IMR-90 (cell line): ENCODE measurements around the gene FOXP4. TPM values are rescaled to one million over a fixed set of nuclear protein-coding genes. Genes with fewer than 3 reads are reported as not detected.

Experiments
- ATAC-seq: fragments of 200-7000 bp; cut with Tn5 transposase; 2 replicates; pipeline ENCODE4 v1.9.1; 2020; ENCODE audit warnings: low read depth, mild to moderate bottlenecking, moderate library complexity
- BruUV-seq: library from RNA; stranded (reverse); fragments of 400-500 nt; replicated peaks from 2 replicates; lab custom pipeline; 2021; lab: Mats Ljungman, UMichigan
- CTCF ChIA-PET: fragments of 300-600 bp; formaldehyde crosslinking; extraction: SDS; loops from one replicate; lab custom pipeline; 2021; ENCODE audit warnings: antibody characterized with exemption; lab: Yijun Ruan, JAX
- POLR2A ChIA-PET: fragments of 300-600 bp; sonication (Branson Sonifier 250); formaldehyde crosslinking; loops from one replicate; lab custom pipeline; 2022; ENCODE audit warnings: antibody characterized with exemption; ENCODE audit not compliant: unreplicated experiment; lab: Charles Lee
- DNase-seq: peaks from one replicate; pipeline ENCODE4 v3.0.0; 2013
- H2AFZ ChIP-seq: replicated peaks from 2 replicates; pipeline ENCODE3; 2013; ENCODE audit warnings: low read length, mild to moderate bottlenecking; ENCODE audit not compliant: poor library complexity
- H2AK5ac ChIP-seq: 2 replicates; pipeline ENCODE4 v1.6.1; 2013; ENCODE audit warnings: low read depth, low read length, inconsistent platforms
- H2AK9ac ChIP-seq: replicated peaks from 2 replicates; pipeline ENCODE3; 2013; ENCODE audit warnings: mild to moderate bottlenecking, low read depth, low read length, moderate library complexity; ENCODE audit not compliant: poor library complexity
- H2BK120ac ChIP-seq: 2 replicates; pipeline ENCODE4 v1.6.1; 2013; ENCODE audit warnings: low read depth, low read length, inconsistent platforms
- H2BK15ac ChIP-seq: 3 replicates; pipeline ENCODE4 v1.6.1; 2013; ENCODE audit warnings: low read depth, low read length, inconsistent platforms
- H2BK20ac ChIP-seq: 2 replicates; pipeline ENCODE4 v1.6.1; 2013; ENCODE audit warnings: low read depth, mild to moderate bottlenecking, inconsistent platforms, low read length, moderate library complexity
- H2BK5ac ChIP-seq: 2 replicates; pipeline ENCODE4 v1.6.1; 2013; ENCODE audit warnings: mild to moderate bottlenecking, low read depth, low read length, inconsistent platforms; ENCODE audit not compliant: poor library complexity, severe bottlenecking
- H3K14ac ChIP-seq: replicated peaks from 2 replicates; pipeline ENCODE4 v1.6.1; 2013; ENCODE audit warnings: low read depth, low read length, inconsistent platforms
- H3K18ac ChIP-seq: 2 replicates; pipeline ENCODE4 v1.6.1; 2013; ENCODE audit warnings: low read depth, low read length, control low read depth
- H3K23ac ChIP-seq: 2 replicates; pipeline ENCODE4 v1.6.1; 2013; ENCODE audit warnings: low read depth, low read length, inconsistent platforms
- H3K27ac ChIP-seq: 2 replicates; pipeline ENCODE4 v1.5.1; 2013; ENCODE audit warnings: mild to moderate bottlenecking, control low read depth, low read length; ENCODE audit not compliant: insufficient read depth
- H3K27me3 ChIP-seq: 2 replicates; pipeline ENCODE4 v1.6.1; 2013; ENCODE audit warnings: low read length; ENCODE audit not compliant: control insufficient read depth, insufficient read depth
- H3K36me3 ChIP-seq: 2 replicates; pipeline ENCODE4 v1.6.1; 2013; ENCODE audit warnings: low read length, mixed read lengths; ENCODE audit not compliant: control insufficient read depth, insufficient read depth
- H3K4ac ChIP-seq: 2 replicates; pipeline ENCODE4 v1.6.1; 2013; ENCODE audit warnings: low read depth, low read length, inconsistent platforms
- H3K4me1 ChIP-seq: 2 replicates; pipeline ENCODE4 v1.6.1; 2013; ENCODE audit warnings: low read length, mixed read lengths; ENCODE audit not compliant: control insufficient read depth, insufficient read depth
- H3K4me2 ChIP-seq: 2 replicates; pipeline ENCODE4 v1.6.1; 2013; ENCODE audit warnings: low read depth, mild to moderate bottlenecking, control low read depth, low read length, moderate library complexity
- H3K4me3 ChIP-seq: 2 replicates; pipeline ENCODE4 v1.5.1; 2013; ENCODE audit warnings: low read depth, mild to moderate bottlenecking, control low read depth, low read length, moderate library complexity; ENCODE audit not compliant: insufficient read depth
- H3K56ac ChIP-seq: 2 replicates; pipeline ENCODE4 v1.6.1; 2013; ENCODE audit warnings: low read length, inconsistent platforms; ENCODE audit not compliant: insufficient read depth; ENCODE audit errors: extremely low read depth
- H3K79me1 ChIP-seq, 2 experiments: 2 replicates each; pipeline ENCODE4 v1.6.1; 2013; ENCODE audit warnings: low read length in 2 of 2, inconsistent platforms in 1 of 2, low read depth in 1 of 2
- H3K9ac ChIP-seq: 2 replicates; pipeline ENCODE4 v1.6.1; 2013; ENCODE audit warnings: low read depth, low read length, control low read depth
- H3K9me1 ChIP-seq: 2 replicates; pipeline ENCODE4 v1.6.1; 2013; ENCODE audit warnings: low read length, inconsistent platforms; ENCODE audit not compliant: insufficient read depth
- H3K9me3 ChIP-seq: 2 replicates; pipeline ENCODE4 v1.6.1; 2013; ENCODE audit warnings: low read length; ENCODE audit not compliant: control insufficient read depth, insufficient read depth
- H4K20me1 ChIP-seq: 2 replicates; pipeline ENCODE4 v1.6.1; 2013; ENCODE audit warnings: low read length, inconsistent platforms; ENCODE audit not compliant: insufficient read depth
- H4K5ac ChIP-seq: 2 replicates; pipeline ENCODE4 v1.6.1; 2013; ENCODE audit warnings: mild to moderate bottlenecking, low read depth, low read length, control low read depth
- H4K8ac ChIP-seq, 2 experiments: 2 replicates each; pipeline ENCODE4 v1.6.1; 2013; ENCODE audit warnings: low read depth in 2 of 2, low read length in 2 of 2, control low read depth in 1 of 2, inconsistent platforms in 1 of 2
- H4K91ac ChIP-seq: 2 replicates; pipeline ENCODE4 v1.6.1; 2013; ENCODE audit warnings: low read depth, low read length, inconsistent platforms; ENCODE audit not compliant: insufficient read depth
- CEBPB ChIP-seq: IDR thresholded peaks from 2 replicates; pipeline ENCODE4 v1.6.1; 2012; ENCODE audit warnings: low read depth, low read length, improper control_type of control experiment
- MAFK ChIP-seq: IDR thresholded peaks from 2 replicates; pipeline ENCODE4 v1.6.1; 2012; ENCODE audit warnings: low read depth, low read length, improper control_type of control experiment
- NFE2L2 ChIP-seq: fragments of 150-350 bp; IDR thresholded peaks from 2 replicates; pipeline ENCODE4 v1.6.1; 2016; ENCODE audit warnings: low read depth, mild to moderate bottlenecking, low read length
- SMC3 ChIP-seq: fragments of 150-350 bp; IDR thresholded peaks from 2 replicates; pipeline ENCODE4 v1.6.1; 2016; ENCODE audit warnings: low read depth, mild to moderate bottlenecking, antibody characterized with exemption, low read length, moderate library complexity
- WGBS, 2 experiments: methylation state at CpG; one replicate each; pipeline versions ENCODE4 v1.1.5 to v1.1.7; 2013; ENCODE audit warnings: missing lambda C conversion rate in 2 of 2; ENCODE audit not compliant: insufficient read length in 1 of 2; ENCODE audit errors: extremely low coverage in 2 of 2; 5-methylcytosine and 5-hydroxymethylcytosine counted together
- dilution Hi-C: fragments of 300-500 bp; cut with HindIII; formaldehyde crosslinking; loops from one replicate; pipeline ENCODE4 v1.14.3; 2018; ENCODE audit warnings: low sequenced_read_pairs; ENCODE audit not compliant: unreplicated experiment
- in situ Hi-C: fragments of 300-500 bp; cut with MboI; formaldehyde crosslinking; loops from 3 replicates; pipeline ENCODE4 v1.14.3; 2019; ENCODE audit warnings: low sequenced_read_pairs, inconsistent platforms, mixed read lengths
- intact Hi-C: fragments of 100-400 bp; cut with micrococcal nuclease; formaldehyde crosslinking; loops from 2 replicates; pipeline ENCODE4 v1.10.0; 2022
- polyA plus RNA-seq, 3 experiments: library from polyadenylated mRNA; depleted of rRNA; stranded (reverse); fragments of >200 nt; gene quantifications; 2 replicates each; pipeline ENCODE4 v1.2.3, GENCODE V29; 2012; ENCODE audit warnings: low replicate concordance in 1 of 3
- total RNA-seq: library from RNA; depleted of rRNA; stranded (reverse); fragments of >200 nt; gene quantifications from 2 replicates; pipeline ENCODE4 v1.2.3, GENCODE V29; 2012

The FOXP4 gene
- total and polyA plus RNA-seq, 2 of the 4 experiments (the other 2 are of a cell fraction): 0.72 to 9.5 TPM

DNA sequence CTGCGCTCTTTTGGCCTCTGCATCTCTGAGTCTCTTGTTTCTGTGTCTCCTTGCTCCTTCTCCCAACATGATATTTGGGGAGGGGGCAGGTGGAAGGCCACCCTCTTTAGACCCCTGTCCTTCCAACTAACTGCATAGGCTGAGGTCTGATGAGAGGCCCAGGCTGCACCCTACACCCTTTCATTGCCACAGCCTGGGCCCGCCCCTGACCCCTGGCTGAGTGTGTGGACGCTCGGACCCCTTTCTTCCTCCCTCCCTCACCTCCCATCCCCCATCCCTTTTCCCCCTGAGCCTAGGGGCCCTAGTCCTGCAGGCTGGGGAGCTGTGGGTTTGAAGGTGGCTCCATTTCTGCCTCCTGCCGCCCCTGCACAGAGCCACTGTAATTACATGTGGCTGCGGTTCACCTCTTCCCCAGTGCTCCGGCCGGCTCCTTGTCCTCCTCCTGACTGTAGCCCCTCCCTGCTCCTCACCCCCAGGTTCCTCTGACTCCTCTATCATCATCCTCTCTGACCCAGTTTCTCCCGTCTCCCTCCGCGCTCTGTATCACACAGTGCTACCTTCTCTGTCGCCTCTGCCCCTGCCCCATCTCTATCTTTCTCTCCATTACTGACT is 98.9 kb downstream of the FOXP4 start:
- POLR2A ChIA-PET: no interaction called here
- H4K5ac ChIP-seq: no peak overlapping the region

More for the DNA sequence above, 98.9 kb downstream of the FOXP4 start:
- H3K23ac ChIP-seq: no peak overlapping the region
- in situ Hi-C loops: no loop called here
- TF ChIP-seq NFE2L2 (no peak), CEBPB (no peak), SMC3 (no peak), MAFK (no peak)
- H3K4me2 ChIP-seq: no peak overlapping the region
- H3K79me1 ChIP-seq: no peaks in the 10 kb centered on the region
- no peak overlapping the region for H2BK20ac ChIP-seq
- H3K4me1 ChIP-seq: no peaks in the 10 kb centered on the region
- H2AK9ac ChIP-seq: peak overlapping the region; percentile 28
- no peaks in the 10 kb centered on the region for H3K36me3 ChIP-seq
- H2AK5ac ChIP-seq: no peak overlapping the region
- H4K20me1 ChIP-seq: no peaks in the 10 kb centered on the region; the same call in 1 of the 2 replicates
- H4K8ac ChIP-seq: no peak overlapping the region
- H4K91ac ChIP-seq: no peak overlapping the region
- H3K14ac ChIP-seq: no peak overlapping the region
- no peak overlapping the region for H2AFZ ChIP-seq
- no TSS peak for BruUV-seq
- H2BK15ac ChIP-seq: no peak overlapping the region
- H3K9ac ChIP-seq: no peak overlapping the region
- H3K9me1 ChIP-seq: no peaks in the 10 kb centered on the region
- CTCF ChIA-PET: no interaction called here
- no peak overlapping the region for H2BK120ac ChIP-seq
- no peak overlapping the region for H2BK5ac ChIP-seq
- dilution Hi-C loops: no loop called here
- H3K4ac ChIP-seq: no peak overlapping the region
- intact Hi-C loops: no loop called here
- no peak overlapping the region for H3K18ac ChIP-seq
- H3K4me3 ChIP-seq: no peak overlapping the region
- no peaks in the 10 kb centered on the region; the same call in 1 of the 2 replicates for H3K9me3 ChIP-seq
- DNase-seq (no peak), ATAC-seq (no peak)
- peaks cover 77% of the 10 kb centered on the region for H3K27me3 ChIP-seq
- 45% methylated on average over 5 of the region's 12 CpGs; no CpG with 5 or more reads in 1 of the 2 experiments for WGBS, 2 experiments
- no peak overlapping the region for H3K56ac ChIP-seq
- H3K27ac ChIP-seq: no peak overlapping the region
